A549 (cell line): ENCODE results near the gene PLD1. TPM values are rescaled to one million over a fixed set of nuclear protein-coding genes. Genes with fewer than 3 reads are reported as not detected.

Experiments
- ATAC-seq, 2 experiments: fragments of 200-7000 bp in 1 of 2; fragments of >200 bp in 1 of 2; cut with Nextera tagmentation in 1 of 2; cut with Tn5 transposase in 1 of 2; 3 replicates each; pipeline versions ENCODE4 v1.8.0 to v1.9.1; 2018 to 2020; ENCODE audit warnings: mild to moderate bottlenecking in 1 of 2, moderate library complexity in 1 of 2
- CTCF ChIA-PET: fragments of 300-600 bp; sonication (Branson Sonifier 250); formaldehyde crosslinking; extraction: SDS; loops from one replicate; lab custom pipeline; 2021; ENCODE audit warnings: antibody characterized with exemption, inconsistent platforms; lab: Yijun Ruan, JAX
- POLR2A ChIA-PET: fragments of 350-600 bp; formaldehyde crosslinking; extraction: SDS; loops from one replicate; lab custom pipeline; 2021; ENCODE audit warnings: antibody characterized with exemption, inconsistent platforms; lab: Yijun Ruan, JAX
- DNase-seq, 2 experiments: peaks; one replicate each; pipeline versions ENCODE4 v3.0.0 to v3.0.0-alpha.2; 2011 to 2016; ENCODE audit warnings: low read depth in 1 of 2, low spot score in 1 of 2
- FAIRE-seq: peaks from 2 replicates; lab custom pipeline; 2011; peaks lifted over from hg19 to GRCh38; lab: Jason Lieb, UNC
- H3K27ac ChIP-seq, 2 experiments: fragments of >200 bp; sonication (Bioruptor Twin); formaldehyde crosslinking; 3 replicates each; pipeline ENCODE4 v1.5.1; 2016 to 2017
- H3K4me1 ChIP-seq: fragments of >200 bp; sonication (Bioruptor Twin); formaldehyde crosslinking; 3 replicates; pipeline ENCODE4 v1.6.1; 2016
- H3K4me2 ChIP-seq: fragments of >200 bp; sonication (Bioruptor Twin); formaldehyde crosslinking; 3 replicates; pipeline ENCODE4 v1.6.1; 2016
- H3K4me3 ChIP-seq: fragments of >200 bp; sonication (Bioruptor Twin); formaldehyde crosslinking; 3 replicates; pipeline ENCODE4 v1.5.1; 2016
- H3K9me3 ChIP-seq: fragments of >200 bp; sonication (Bioruptor Twin); formaldehyde crosslinking; 3 replicates; pipeline ENCODE4 v1.6.1; 2016
- CBX2 ChIP-seq: fragments of 200-600 bp; sonication (generic); IDR thresholded peaks from 2 replicates; pipeline ENCODE4 v1.6.1; 2016; ENCODE audit warnings: low read depth, mild to moderate bottlenecking, borderline replicate concordance
- CBX8 ChIP-seq: fragments of 200-600 bp; sonication (generic); IDR thresholded peaks from 2 replicates; pipeline ENCODE4 v1.6.1; 2016
- CEBPB ChIP-seq, 2 experiments: fragments of >200 bp in 1 of 2; sonication (Bioruptor Twin) in 1 of 2; formaldehyde crosslinking in 1 of 2; IDR thresholded peaks; 2 replicates each; pipeline ENCODE4 v1.6.1; 2012 to 2016
- CHD4 ChIP-seq: fragments of 200-600 bp; sonication (generic); IDR thresholded peaks from 2 replicates; pipeline ENCODE4 v1.6.1; 2016; ENCODE audit warnings: antibody characterized with exemption, mild to moderate bottlenecking, borderline replicate concordance
- ELK1 ChIP-seq: fragments of 150-350 bp; IDR thresholded peaks from 2 replicates; pipeline ENCODE4 v1.6.1; 2014; ENCODE audit warnings: low read depth, mild to moderate bottlenecking, low read length
- FOSL2 ChIP-seq, 2 experiments: fragments of 450-650 bp in 1 of 2; fragments of >200 bp in 1 of 2; sonication (Bioruptor Twin) in 1 of 2; formaldehyde crosslinking; IDR thresholded peaks; 2 replicates each; pipeline versions ENCODE4 v1.5.0 to v1.6.1; 2016 to 2020; ENCODE audit warnings: mild to moderate bottlenecking in 1 of 2, moderate library complexity in 1 of 2
- FOXS1 ChIP-seq: fragments of 250-450 bp; sonication (Bioruptor Pico); IDR thresholded peaks from 2 replicates; pipeline ENCODE4 v1.5.0; 2020; ENCODE audit warnings: mild to moderate bottlenecking, moderate library complexity
- HDAC2 ChIP-seq: fragments of 200-600 bp; sonication (generic); IDR thresholded peaks from 2 replicates; pipeline ENCODE4 v1.6.1; 2016
- JUN ChIP-seq, 2 experiments: fragments of >200 bp; sonication (Bioruptor Twin); formaldehyde crosslinking; IDR thresholded peaks; 2 replicates in 1 of 2; 3 replicates in 1 of 2; pipeline ENCODE4 v1.6.1; 2016 to 2017
- JUNB ChIP-seq: fragments of >200 bp; sonication (Bioruptor Twin); formaldehyde crosslinking; IDR thresholded peaks from 2 replicates; pipeline ENCODE4 v1.6.1; 2016
- MYC ChIP-seq: IDR thresholded peaks from 2 replicates; pipeline ENCODE4 v1.6.1; 2012; ENCODE audit warnings: mild to moderate bottlenecking, inconsistent platforms, low read length, improper control_type of control experiment, borderline replicate concordance
- NFE2L2 ChIP-seq: fragments of 150-350 bp; conservative IDR thresholded peaks from 2 replicates; pipeline ENCODE4 v1.6.1; 2014; ENCODE audit warnings: low read length
- NR3C1 ChIP-seq: fragments of >200 bp; sonication (Bioruptor Twin); formaldehyde crosslinking; IDR thresholded peaks from 3 replicates; pipeline ENCODE4 v1.6.1; 2017
- PBX3 ChIP-seq: IDR thresholded peaks from 2 replicates; pipeline ENCODE4 v1.6.1; 2012
- PHF8 ChIP-seq: fragments of 200-600 bp; sonication (generic); IDR thresholded peaks from 2 replicates; pipeline ENCODE4 v1.6.1; 2016; ENCODE audit warnings: low read depth, mild to moderate bottlenecking, antibody characterized with exemption, moderate library complexity, borderline replicate concordance
- POLR2A ChIP-seq: IDR thresholded peaks from 2 replicates; pipeline ENCODE4 v1.6.1; 2012; ENCODE audit warnings: mild to moderate bottlenecking, low read length
- POLR2AphosphoS2 ChIP-seq: conservative IDR thresholded peaks from 2 replicates; pipeline ENCODE4 v1.6.1; 2012; ENCODE audit warnings: low read length, improper control_type of control experiment, inconsistent platforms
- RAD21 ChIP-seq, 2 experiments: fragments of >200 bp in 1 of 2; sonication (Bioruptor Twin) in 1 of 2; formaldehyde crosslinking in 1 of 2; IDR thresholded peaks in 1 of 2; conservative IDR thresholded peaks in 1 of 2; 2 replicates in 1 of 2; 3 replicates in 1 of 2; pipeline ENCODE4 v1.6.1; 2012 to 2018; ENCODE audit warnings: inconsistent platforms in 1 of 2
- RCOR1 ChIP-seq: fragments of 150-350 bp; IDR thresholded peaks from 2 replicates; pipeline ENCODE4 v1.6.1; 2014; ENCODE audit warnings: antibody characterized with exemption, low read length, low read depth
- RNF2 ChIP-seq: fragments of 200-600 bp; sonication (generic); IDR thresholded peaks from 2 replicates; pipeline ENCODE4 v1.6.1; 2016; ENCODE audit warnings: low read depth, mild to moderate bottlenecking, antibody characterized with exemption, moderate library complexity, borderline replicate concordance
- TFCP2L1 ChIP-seq: fragments of 250-450 bp; sonication (Bioruptor Pico); IDR thresholded peaks from 2 replicates; pipeline ENCODE4 v1.5.0; 2021; ENCODE audit warnings: mild to moderate bottlenecking
- ZNF302 ChIP-seq: fragments of 250-450 bp; sonication (Bioruptor Pico); IDR thresholded peaks from 2 replicates; pipeline ENCODE4 v1.9.0; 2021; ENCODE audit warnings: inconsistent platforms, mild to moderate bottlenecking, moderate library complexity
- ZSCAN20 ChIP-seq: fragments of 250-450 bp; sonication (Bioruptor Pico); IDR thresholded peaks from 2 replicates; pipeline ENCODE4 v1.8.0; 2022; ENCODE audit warnings: mild to moderate bottlenecking, moderate library complexity
- WGBS: methylation state at CpG from one replicate; pipeline ENCODE4 v1.1.6; 2017; ENCODE audit errors: missing lambda C conversion rate; 5-methylcytosine and 5-hydroxymethylcytosine counted together
- polyA plus RNA-seq, 4 experiments: library from polyadenylated mRNA; depleted of rRNA in 3 of 4; stranded (reverse); fragments of >200 nt; fragmentation: RNase III in 1 of 4; extraction: RNeasy Plus Mini Kit Qiagen cat#74134 plus additional on column Dnase treatment in 1 of 4; gene quantifications; 2 replicates in 3 of 4; 3 replicates in 1 of 4; pipeline ENCODE4 v1.2.3, GENCODE V29; 2011 to 2017
- TF ChIP-seq, protein P1 (sequence below): fragments of >200 bp; sonication (Bioruptor Twin); formaldehyde crosslinking; IDR thresholded peaks from 2 replicates; pipeline ENCODE4 v1.6.1; 2016
- TF ChIP-seq, protein P2 (sequence below): IDR thresholded peaks from 2 replicates; pipeline ENCODE4 v1.6.1; 2012; ENCODE audit warnings: low read depth, borderline replicate concordance

The PLD1 gene
- polyA plus RNA-seq, 2 of the 4 experiments (the other 2 are of a cell fraction), result 6.6 to 27.2 TPM

DNA sequence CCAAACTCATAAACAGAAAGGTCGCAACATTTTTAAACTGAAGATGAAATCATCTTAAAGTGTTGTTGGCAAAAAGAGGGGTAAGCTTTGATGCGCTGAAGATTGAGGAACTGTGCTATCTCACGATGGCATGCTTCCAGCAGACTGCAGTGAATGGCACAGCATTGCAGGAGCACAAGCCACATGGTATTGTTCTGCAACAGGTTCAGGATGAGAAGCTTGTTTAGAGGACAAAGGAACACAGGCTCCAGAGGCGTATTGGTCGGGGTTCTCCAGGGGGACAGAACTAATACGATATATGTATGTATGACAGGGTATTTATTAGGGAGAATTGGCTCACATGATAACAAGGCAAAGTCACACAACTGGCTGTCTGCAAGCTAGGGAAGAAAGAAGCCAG, 13.8 kb upstream of the PLD1 start:
- H3K4me1 ChIP-seq, result peaks cover 47% of the 10 kb centered on the region
- CTCF ChIA-PET, result no interaction called here
- H3K4me2 ChIP-seq, result peak overlapping the region; percentile 87; the same call in 2 of the 3 replicates
- FAIRE-seq (no peak), DNase-seq (no peak), ATAC-seq (no peak)
- 96% methylated on average over 6 of the region's 6 CpGs for WGBS
- no peaks in the 10 kb centered on the region for H3K9me3 ChIP-seq
- peak overlapping the region; percentile 79 to 83; a peak in 5 of 6 replicates for H3K27ac ChIP-seq
- no peak for TF ChIP-seq JUNB
- no peak for TF ChIP-seq JUN (IDR thresholded peaks at IDR 0.05)
- no peak for TF ChIP-seq RNF2
- no peak for TF ChIP-seq RAD21 (conservative IDR thresholded peaks at IDR 0.05 in 1 of 2, IDR thresholded peaks at IDR 0.05 in 1 of 2)
- TF ChIP-seq, protein P1, sequence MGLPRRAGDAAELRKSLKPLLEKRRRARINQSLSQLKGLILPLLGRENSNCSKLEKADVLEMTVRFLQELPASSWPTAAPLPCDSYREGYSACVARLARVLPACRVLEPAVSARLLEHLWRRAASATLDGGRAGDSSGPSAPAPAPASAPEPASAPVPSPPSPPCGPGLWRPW, result no peak
- TF ChIP-seq TFCP2L1 (CRISPR knock-in tag), result no peak
- no peak overlapping the region for H3K4me3 ChIP-seq
- POLR2A ChIA-PET, result interaction anchor here (1.9 kb wide), 1 partner anchor 14 kb away, joined by 10 read pairs; the partner anchor contains the start of gene PLD1

- Histone ChIP-seq H3K9me3 (no peaks in the 10 kb centered on the region), H3K27ac (peak overlapping the region; percentile 29 to 61; a peak in 5 of 6 replicates), H3K4me1 (peaks cover 47% of the 10 kb centered on the region), H3K4me2 (peak overlapping the region; percentile 30), H3K4me3 (no peak overlapping the region)
- TF ChIP-seq CBX2 (no peak), CHD4 (no peak), CEBPB (IDR thresholded peaks at IDR 0.05) (no peak), FOSL2 (IDR thresholded peaks at IDR 0.05) (no peak), FOSL2 (CRISPR knock-in tag; IDR thresholded peaks at IDR 0.05) (no peak), RCOR1 (no peak), RAD21 (conservative IDR thresholded peaks at IDR 0.05 in 1 of 2, IDR thresholded peaks at IDR 0.05 in 1 of 2) (no peak), FOXS1 (CRISPR knock-in tag) (no peak), MYC (no peak), PHF8 (no peak)
- TF ChIP-seq, protein P2, sequence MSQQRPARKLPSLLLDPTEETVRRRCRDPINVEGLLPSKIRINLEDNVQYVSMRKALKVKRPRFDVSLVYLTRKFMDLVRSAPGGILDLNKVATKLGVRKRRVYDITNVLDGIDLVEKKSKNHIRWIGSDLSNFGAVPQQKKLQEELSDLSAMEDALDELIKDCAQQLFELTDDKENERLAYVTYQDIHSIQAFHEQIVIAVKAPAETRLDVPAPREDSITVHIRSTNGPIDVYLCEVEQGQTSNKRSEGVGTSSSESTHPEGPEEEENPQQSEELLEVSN, result no peak
- POLR2A ChIA-PET, result no interaction called here
- ATAC-seq, result peak in 1 of 2 experiments; percentile 20; a peak in 1 of 6 replicates
- WGBS, result 31% methylated on average over 4 of the region's 4 CpGs
- no peak for DNase-seq
- no peak for FAIRE-seq
- CTCF ChIA-PET, result interaction anchor here (1.3 kb wide), 1 partner anchor 12 kb away, joined by 5 read pairs; no protein-coding TSS in a partner anchor
Observed at GRCh38 chr3:171822431-171823106, 12.3 kb upstream of the PLD1 start.

- ATAC-seq (no peak), DNase-seq (no peak), FAIRE-seq (no peak)
- H3K4me2 ChIP-seq, result peak overlapping the region; percentile 30; the same call in 1 of the 3 replicates
- no peak overlapping the region for H3K4me3 ChIP-seq
- H3K4me1 ChIP-seq, result peaks cover 48% of the 10 kb centered on the region
- H3K27ac ChIP-seq, result peak overlapping the region; percentile 29 to 61; a peak in 5 of 6 replicates
- CTCF ChIA-PET, result interaction anchor here (1.3 kb wide), 1 partner anchor 13 kb away, joined by 5 read pairs; no protein-coding TSS in a partner anchor
- no peak for TF ChIP-seq ZSCAN20 (CRISPR knock-in tag)
- no peak for TF ChIP-seq NR3C1
- no peak for TF ChIP-seq RAD21 (conservative IDR thresholded peaks at IDR 0.05 in 1 of 2, IDR thresholded peaks at IDR 0.05 in 1 of 2)
- no peak for TF ChIP-seq JUNB
- TF ChIP-seq RNF2, result no peak
- TF ChIP-seq HDAC2, result no peak
- TF ChIP-seq FOXS1 (CRISPR knock-in tag), result no peak
- no peak for TF ChIP-seq POLR2A
- TF ChIP-seq NFE2L2, result no peak
- TF ChIP-seq PBX3, result no peak
- TF ChIP-seq, protein P2, result no peak
- TF ChIP-seq TFCP2L1 (CRISPR knock-in tag), result no peak
- no peak for TF ChIP-seq ZNF302 (CRISPR knock-in tag)
- no peak for TF ChIP-seq MYC
- TF ChIP-seq POLR2AphosphoS2, result no peak
- TF ChIP-seq ELK1, result no peak
- TF ChIP-seq CBX8, result no peak
- POLR2A ChIA-PET, result no interaction called here
- H3K9me3 ChIP-seq, result no peaks in the 10 kb centered on the region
- WGBS, result 96% methylated on average over 2 of the region's 2 CpGs
Observed at GRCh38 chr3:171821778-171822358, 11.6 kb upstream of the PLD1 start.
